SJSA1 (cell line): ENCODE data around the gene IDH2. TPM values are rescaled to one million over a fixed set of nuclear protein-coding genes. Genes with fewer than 3 reads are reported as not detected.

Experiments
- DNase-seq, 2 experiments: peaks; one replicate each; pipeline ENCODE4 v3.0.0-alpha.2; 2015 to 2020; ENCODE audit warnings: low spot score in 2 of 2, low read depth in 1 of 2
- H3K27ac ChIP-seq: fragments of 250-450 bp; sonication (Bioruptor Pico); 2 replicates; pipeline ENCODE4 v1.5.1; 2020; ENCODE audit warnings: mild to moderate bottlenecking, moderate library complexity
- H3K27me3 ChIP-seq: fragments of 250-450 bp; sonication (Bioruptor Pico); replicated peaks from 2 replicates; pipeline ENCODE4 v1.5.1; 2020; ENCODE audit warnings: mild to moderate bottlenecking, moderate library complexity
- H3K36me3 ChIP-seq: fragments of 250-450 bp; sonication (Bioruptor Pico); 2 replicates; pipeline ENCODE4 v1.5.1; 2020; ENCODE audit warnings: mild to moderate bottlenecking
- H3K4me1 ChIP-seq: fragments of 250-450 bp; sonication (Bioruptor Pico); replicated peaks from 2 replicates; pipeline ENCODE4 v1.6.1; 2021; ENCODE audit warnings: mild to moderate bottlenecking
- H3K4me3 ChIP-seq: fragments of 250-450 bp; sonication (Bioruptor Pico); 2 replicates; pipeline ENCODE4 v1.5.1; 2020; ENCODE audit warnings: mild to moderate bottlenecking
- H3K9me3 ChIP-seq: fragments of 250-450 bp; sonication (Bioruptor Pico); replicated peaks from 2 replicates; pipeline ENCODE4 v1.5.1; 2020; ENCODE audit warnings: mild to moderate bottlenecking
- total RNA-seq: library from RNA; depleted of rRNA; stranded (reverse); fragments of >200 nt; shearing (Covaris generic); gene quantifications from 2 replicates; pipeline ENCODE4 v1.2.3, GENCODE V29; 2014; rRNA removed

Gene IDH2
- total RNA-seq, 1 experiment from 2014 or later: 66.6 TPM

- DNase-seq: no peak
- Histone ChIP-seq H3K4me3 (no peak overlapping the region), H3K9me3 (no peaks in the 10 kb centered on the region), H3K27ac (no peak overlapping the region), H3K36me3 (no peaks in the 10 kb centered on the region), H3K4me1 (no peaks in the 10 kb centered on the region), H3K27me3 (no peaks in the 10 kb centered on the region)
These were observed 67.0 kb downstream of the IDH2 start for GRCh38 chr15:90035095-90035839.

- DNase-seq: no peak
- Histone ChIP-seq H3K36me3 (no peaks in the 10 kb centered on the region), H3K9me3 (no peaks in the 10 kb centered on the region), H3K4me1 (no peaks in the 10 kb centered on the region), H3K4me3 (no peak overlapping the region), H3K27ac (no peak overlapping the region), H3K27me3 (no peaks in the 10 kb centered on the region)
These were observed 68.8 kb downstream of the IDH2 start for GRCh38 chr15:90033448-90033847.

Other genes starting within 250 kb of the IDH2 start
- 59.2 and 65.7 TPM in 2 replicates for gene AP3S2, start 208.5 kb downstream of the IDH2 start, total RNA-seq
- gene ARPIN, start 189.5 kb downstream of the IDH2 start, total RNA-seq: 4.0 and 8.2 TPM in 2 replicates
- gene ZNF710, start 101.1 kb downstream of the IDH2 start, total RNA-seq: 2.4 and 7.3 TPM in 2 replicates
- gene SEMA4B, start 98.9 kb upstream of the IDH2 start, total RNA-seq: 5.6 and 17.8 TPM in 2 replicates
- gene CIB1, start 131.5 kb upstream of the IDH2 start, total RNA-seq: 30.1 and 36.8 TPM in 2 replicates
- 2.3 and 4.3 TPM in 2 replicates for gene GDPGP1, start 131.7 kb upstream of the IDH2 start, total RNA-seq
- not detected in 2 replicates for gene TTLL13, start 147.1 kb upstream of the IDH2 start, total RNA-seq
- 138 and 157 TPM in 2 replicates for gene NGRN, start 163.2 kb upstream of the IDH2 start, total RNA-seq
- 0.66 and 4.1 TPM in 2 replicates for gene ZNF774, start 249.8 kb upstream of the IDH2 start, total RNA-seq